Measurements from ENCODE around the gene KIAA1328.

DNA sequence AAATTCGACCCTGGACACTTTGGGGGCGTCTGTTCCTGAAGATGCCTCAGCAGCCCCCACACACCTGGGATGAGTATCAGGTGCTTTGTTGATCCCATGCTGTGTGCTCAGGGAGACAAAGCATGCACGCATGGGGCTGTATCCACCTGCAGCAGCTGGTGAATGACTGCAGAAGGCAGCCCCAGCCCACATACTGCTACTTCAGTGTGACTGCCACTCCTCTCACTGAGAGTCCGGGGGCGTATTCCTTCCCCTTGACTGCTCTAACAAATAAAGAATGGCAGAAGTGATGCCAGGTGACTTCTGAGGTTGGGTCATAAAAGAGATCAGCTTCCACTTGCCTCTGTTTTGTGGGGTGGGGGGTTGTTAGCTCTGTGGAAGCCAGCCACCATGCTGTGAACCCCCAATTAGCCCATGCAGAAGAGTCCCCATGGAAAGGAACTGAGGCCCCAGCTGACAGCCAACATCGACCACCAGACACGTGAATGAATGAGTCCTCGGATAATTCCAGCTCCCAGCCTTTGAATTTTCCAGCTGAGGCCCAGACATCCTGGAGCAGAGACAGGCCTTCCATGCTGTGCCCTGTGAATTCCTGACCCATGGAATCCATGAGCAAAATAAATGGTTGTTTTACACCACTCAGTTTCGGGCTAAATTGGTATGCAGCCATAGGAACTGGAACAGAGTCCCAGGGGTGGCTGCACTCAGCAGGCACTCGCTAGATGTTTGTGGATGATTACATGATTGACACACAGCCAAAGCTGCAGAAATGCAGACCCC, 447.4 kb downstream of the KIAA1328 start:
- TF ChIP-seq, protein P1, sequence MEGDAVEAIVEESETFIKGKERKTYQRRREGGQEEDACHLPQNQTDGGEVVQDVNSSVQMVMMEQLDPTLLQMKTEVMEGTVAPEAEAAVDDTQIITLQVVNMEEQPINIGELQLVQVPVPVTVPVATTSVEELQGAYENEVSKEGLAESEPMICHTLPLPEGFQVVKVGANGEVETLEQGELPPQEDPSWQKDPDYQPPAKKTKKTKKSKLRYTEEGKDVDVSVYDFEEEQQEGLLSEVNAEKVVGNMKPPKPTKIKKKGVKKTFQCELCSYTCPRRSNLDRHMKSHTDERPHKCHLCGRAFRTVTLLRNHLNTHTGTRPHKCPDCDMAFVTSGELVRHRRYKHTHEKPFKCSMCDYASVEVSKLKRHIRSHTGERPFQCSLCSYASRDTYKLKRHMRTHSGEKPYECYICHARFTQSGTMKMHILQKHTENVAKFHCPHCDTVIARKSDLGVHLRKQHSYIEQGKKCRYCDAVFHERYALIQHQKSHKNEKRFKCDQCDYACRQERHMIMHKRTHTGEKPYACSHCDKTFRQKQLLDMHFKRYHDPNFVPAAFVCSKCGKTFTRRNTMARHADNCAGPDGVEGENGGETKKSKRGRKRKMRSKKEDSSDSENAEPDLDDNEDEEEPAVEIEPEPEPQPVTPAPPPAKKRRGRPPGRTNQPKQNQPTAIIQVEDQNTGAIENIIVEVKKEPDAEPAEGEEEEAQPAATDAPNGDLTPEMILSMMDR (IDR thresholded peaks at IDR 0.05; ENCODE audit: insufficient read depth, low read length), result no peak
- no peak for TF ChIP-seq POLR2AphosphoS5 (IDR thresholded peaks at IDR 0.05; ENCODE audit: low read depth)
